HUES6 (cell line): ENCODE data around the gene MAGI1.
"Not testable (repeated sequence)": the region's sequence is repeated elsewhere in the genome, so short reads cannot be mapped to it uniquely, and the experiment has no call there.

ENCODE experiments used
- H3K27ac ChIP-seq: 2 replicates; pipeline ENCODE4 v1.7.0; 2013; ENCODE audit warnings: low read depth, mild to moderate bottlenecking, low read length, inconsistent platforms
- H3K27me3 ChIP-seq: 2 replicates; pipeline ENCODE4 v1.6.1; 2013; ENCODE audit warnings: low read length; ENCODE audit not compliant: control insufficient read depth, insufficient read depth
- H3K36me3 ChIP-seq: 2 replicates; pipeline ENCODE4 v1.6.1; 2013; ENCODE audit warnings: low read length; ENCODE audit not compliant: control insufficient read depth, insufficient read depth
- H3K4me1 ChIP-seq: 2 replicates; pipeline ENCODE4 v1.6.1; 2013; ENCODE audit warnings: low read length; ENCODE audit not compliant: control insufficient read depth, insufficient read depth
- H3K4me3 ChIP-seq: 2 replicates; pipeline ENCODE4 v1.5.1; 2013; ENCODE audit warnings: low read depth, low read length
- H3K9ac ChIP-seq: one replicate; pipeline ENCODE4 v1.6.1; 2013; ENCODE audit warnings: mild to moderate bottlenecking, low read length
- H3K9me3 ChIP-seq: 2 replicates; pipeline ENCODE4 v1.6.1; 2013; ENCODE audit warnings: low read depth, low read length; ENCODE audit not compliant: control insufficient read depth, insufficient read depth

Gene MAGI1

GRCh38 chr3:66066963-66067617, 28.4 kb upstream of the MAGI1 start:
- H3K27ac ChIP-seq = no peak overlapping the region
- no peak overlapping the region for H3K9ac ChIP-seq

GRCh38 chr3:66055289-66055688, 16.6 kb upstream of the MAGI1 start:
- H3K27me3 ChIP-seq = no peaks in the 10 kb centered on the region
- peaks cover 26% of the 10 kb centered on the region for H3K4me1 ChIP-seq

More at GRCh38 chr3:66066963-66067617, 28.4 kb upstream of the MAGI1 start:
- Histone ChIP-seq H3K27me3 (no peaks in the 10 kb centered on the region), H3K4me1 (peaks cover 13% of the 10 kb centered on the region), H3K9me3 (peaks cover 6% of the 10 kb centered on the region; the same call in 1 of the 2 replicates), H3K36me3 (no peaks in the 10 kb centered on the region), H3K4me3 (no peak overlapping the region)

GRCh38 chr3:66053550-66054094, 14.9 kb upstream of the MAGI1 start:
- no peak overlapping the region for H3K9ac ChIP-seq
- peaks cover 26% of the 10 kb centered on the region for H3K4me1 ChIP-seq
- H3K9me3 ChIP-seq = peaks cover 5% of the 10 kb centered on the region
- no peak overlapping the region for H3K4me3 ChIP-seq
- H3K27ac ChIP-seq = no peak overlapping the region
- no peaks in the 10 kb centered on the region for H3K27me3 ChIP-seq
- H3K36me3 ChIP-seq = no peaks in the 10 kb centered on the region

More at GRCh38 chr3:66055289-66055688, 16.6 kb upstream of the MAGI1 start:
- H3K9ac ChIP-seq = peak overlapping the region; percentile 59
- no peak overlapping the region for H3K4me3 ChIP-seq
- peak overlapping the region; percentile 53; the same call in 1 of the 2 replicates for H3K27ac ChIP-seq
- peaks cover 7% of the 10 kb centered on the region for H3K9me3 ChIP-seq
- no peaks in the 10 kb centered on the region for H3K36me3 ChIP-seq

GRCh38 chr3:66052721-66053549, 14.2 kb upstream of the MAGI1 start:
- no peaks in the 10 kb centered on the region for H3K36me3 ChIP-seq
- H3K4me1 ChIP-seq = peaks cover 26% of the 10 kb centered on the region
- no peaks in the 10 kb centered on the region for H3K27me3 ChIP-seq
- H3K9me3 ChIP-seq = peaks cover 5% of the 10 kb centered on the region
- no peak overlapping the region for H3K4me3 ChIP-seq
- H3K9ac ChIP-seq = no peak overlapping the region
- no peak overlapping the region for H3K27ac ChIP-seq

GRCh38 chr3:66050821-66051220, 12.1 kb upstream of the MAGI1 start:
- Histone ChIP-seq H3K9me3 (no peaks in the 10 kb centered on the region), H3K27ac (no peak overlapping the region), H3K9ac (no peak overlapping the region), H3K4me1 (peaks cover 29% of the 10 kb centered on the region), H3K4me3 (no peak overlapping the region), H3K27me3 (no peaks in the 10 kb centered on the region), H3K36me3 (no peaks in the 10 kb centered on the region)

DNA sequence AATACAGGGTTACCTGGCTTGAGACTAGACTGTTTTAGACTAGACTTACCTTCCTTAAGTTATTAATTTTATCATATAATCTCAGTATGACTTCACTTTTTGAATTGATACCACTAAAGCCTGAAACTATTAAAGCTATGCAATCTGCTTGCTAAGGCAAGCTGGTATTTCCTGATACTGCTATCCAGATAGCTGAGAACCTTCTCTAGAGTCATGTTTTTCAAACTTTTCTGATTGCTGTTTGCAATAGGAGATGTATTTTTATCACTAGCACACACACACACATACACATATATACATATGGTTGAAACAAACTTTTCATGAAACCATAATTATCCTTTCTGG, 9.3 kb upstream of the MAGI1 start:
- Histone ChIP-seq H3K27ac (no peak overlapping the region), H3K9ac (no peak overlapping the region), H3K4me1 (peaks cover 11% of the 10 kb centered on the region), H3K9me3 (no peaks in the 10 kb centered on the region), H3K36me3 (no peaks in the 10 kb centered on the region), H3K27me3 (no peaks in the 10 kb centered on the region), H3K4me3 (no peak overlapping the region)

GRCh38 chr3:66047311-66048050, 8.8 kb upstream of the MAGI1 start:
- H3K27ac ChIP-seq = no peak overlapping the region

GRCh38 chr3:66046321-66046720, 7.6 kb upstream of the MAGI1 start:
- not testable (repeated sequence) for H3K36me3 ChIP-seq, H3K9ac ChIP-seq, H3K9me3 ChIP-seq, H3K27me3 ChIP-seq, H3K4me3 ChIP-seq, H3K4me1 ChIP-seq, H3K27ac ChIP-seq

More at GRCh38 chr3:66047311-66048050, 8.8 kb upstream of the MAGI1 start:
- no peaks in the 10 kb centered on the region for H3K9me3 ChIP-seq
- H3K4me1 ChIP-seq = 0 out of 2 replicates have a peak, but pooled peaks cover 6% of the 10 kb centered on the region
- H3K4me3 ChIP-seq = no peak overlapping the region
- no peak overlapping the region for H3K9ac ChIP-seq
- no peaks in the 10 kb centered on the region for H3K36me3 ChIP-seq
- no peaks in the 10 kb centered on the region for H3K27me3 ChIP-seq

- peaks cover 9% of the 10 kb centered on the region; the same call in 1 of the 2 replicates for H3K4me1 ChIP-seq
- H3K27me3 ChIP-seq = no peaks in the 10 kb centered on the region
- no peaks in the 10 kb centered on the region for H3K9me3 ChIP-seq
- H3K4me3 ChIP-seq = no peak overlapping the region
- no peaks in the 10 kb centered on the region for H3K36me3 ChIP-seq
- H3K9ac ChIP-seq = no peak overlapping the region
- H3K27ac ChIP-seq = no peak overlapping the region
Measured at GRCh38 chr3:66041828-66042227, 3.1 kb upstream of the MAGI1 start.

DNA sequence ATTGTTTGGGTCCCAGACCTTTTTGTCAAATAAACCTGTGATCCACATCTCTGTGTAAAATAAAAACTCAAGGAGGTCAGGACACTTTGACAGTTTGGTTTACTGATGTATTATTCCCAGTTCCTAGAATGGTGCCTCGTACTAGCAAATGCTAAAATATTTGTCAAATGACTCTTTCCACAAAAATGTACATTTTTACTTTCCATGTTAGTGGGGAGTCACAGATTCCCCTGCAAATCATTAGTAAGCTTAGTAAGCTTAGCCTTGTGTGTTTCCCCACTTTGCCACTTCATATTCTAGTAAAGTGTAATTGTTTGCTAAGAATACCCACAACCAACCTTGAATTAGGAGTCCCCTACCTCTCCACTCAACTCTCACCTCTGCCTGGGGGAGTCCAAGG, 2.4 kb upstream of the MAGI1 start:
- Histone ChIP-seq H3K9ac (no peak overlapping the region), H3K4me3 (no peak overlapping the region), H3K4me1 (peaks cover 11% of the 10 kb centered on the region), H3K9me3 (no peaks in the 10 kb centered on the region), H3K27me3 (no peaks in the 10 kb centered on the region), H3K36me3 (no peaks in the 10 kb centered on the region), H3K27ac (no peak overlapping the region)
